ENCODE results near the gene DLX2.

Gene DLX2

GRCh38 chr2:172105471-172106107 is 2.9 kb upstream of the DLX2 start:
- Histone ChIP-seq H3K36me3 (ENCODE audit: control insufficient read depth, insufficient read depth, low read length) (no peaks in the 10 kb centered on the region), H3K4me1 (ENCODE audit: control insufficient read depth, insufficient read depth, low read length) (peaks cover 7% of the 10 kb centered on the region), H3K9me3 (ENCODE audit: control insufficient read depth, insufficient read depth, low read length) (no peaks in the 10 kb centered on the region), H3K9ac (ENCODE audit: low read depth, low read length) (no peak overlapping the region), H3K4me3 (ENCODE audit: low read depth, low read length) (peak overlapping the region; percentile 35), H3K27me3 (ENCODE audit: control insufficient read depth, insufficient read depth, low read length) (peaks cover 94% of the 10 kb centered on the region)

DNA sequence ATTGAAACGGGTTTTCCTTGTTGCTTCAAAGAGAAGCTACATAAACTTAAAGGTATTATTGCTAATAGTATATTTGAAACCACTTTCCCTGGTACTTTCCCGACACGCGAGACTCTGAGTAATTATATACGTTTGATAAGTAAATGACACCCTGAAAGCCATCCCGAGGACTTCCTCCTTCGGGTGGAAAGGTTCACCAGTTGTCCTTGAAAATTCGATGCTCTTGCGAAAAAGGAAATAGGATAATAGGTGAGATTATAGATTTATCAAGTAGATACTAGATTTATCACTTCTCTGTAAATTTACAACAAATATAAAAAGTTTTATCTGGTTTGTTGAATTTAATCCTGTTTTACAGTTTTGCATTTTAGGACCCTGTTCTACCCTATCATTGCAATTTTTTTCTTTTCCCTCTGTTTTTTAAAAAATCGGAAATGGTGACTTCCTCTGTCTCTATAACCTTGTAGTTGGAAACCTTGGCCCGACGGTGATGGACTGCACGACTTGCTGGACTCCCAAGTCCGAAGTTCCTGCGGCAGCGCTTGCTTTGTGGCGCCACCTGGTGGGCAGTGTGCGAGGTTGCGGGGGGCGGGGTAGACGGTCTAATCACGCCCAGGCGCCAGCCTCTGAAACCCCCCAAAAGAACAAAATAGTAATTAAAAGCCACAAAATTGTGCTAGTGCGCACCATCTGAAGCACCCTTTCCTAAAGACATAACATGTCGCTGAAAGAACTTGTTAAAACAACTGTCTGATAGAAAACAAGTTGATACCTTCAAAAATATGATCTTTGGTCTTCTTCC is 972 bp upstream of the DLX2 start:
- Histone ChIP-seq H3K36me3 (ENCODE audit: control insufficient read depth, insufficient read depth, low read length) (no peaks in the 10 kb centered on the region), H3K4me3 (ENCODE audit: low read depth, low read length) (peak overlapping the region; percentile 53), H3K27me3 (ENCODE audit: control insufficient read depth, insufficient read depth, low read length) (peaks cover 96% of the 10 kb centered on the region), H3K9me3 (ENCODE audit: control insufficient read depth, insufficient read depth, low read length) (no peaks in the 10 kb centered on the region), H3K4me1 (ENCODE audit: control insufficient read depth, insufficient read depth, low read length) (peaks cover 3% of the 10 kb centered on the region), H3K9ac (ENCODE audit: low read depth, low read length) (no peak overlapping the region)

GRCh38 chr2:172101821-172102390 is 794 bp downstream of the DLX2 start:
- Histone ChIP-seq H3K4me3 (ENCODE audit: low read depth, low read length) (peak overlapping the region; percentile 50), H3K9ac (ENCODE audit: low read depth, low read length) (no peak overlapping the region), H3K27me3 (ENCODE audit: control insufficient read depth, insufficient read depth, low read length) (peaks cover 96% of the 10 kb centered on the region), H3K9me3 (ENCODE audit: control insufficient read depth, insufficient read depth, low read length) (no peaks in the 10 kb centered on the region), H3K36me3 (ENCODE audit: control insufficient read depth, insufficient read depth, low read length) (no peaks in the 10 kb centered on the region), H3K4me1 (ENCODE audit: control insufficient read depth, insufficient read depth, low read length) (peaks cover 3% of the 10 kb centered on the region)

DNA sequence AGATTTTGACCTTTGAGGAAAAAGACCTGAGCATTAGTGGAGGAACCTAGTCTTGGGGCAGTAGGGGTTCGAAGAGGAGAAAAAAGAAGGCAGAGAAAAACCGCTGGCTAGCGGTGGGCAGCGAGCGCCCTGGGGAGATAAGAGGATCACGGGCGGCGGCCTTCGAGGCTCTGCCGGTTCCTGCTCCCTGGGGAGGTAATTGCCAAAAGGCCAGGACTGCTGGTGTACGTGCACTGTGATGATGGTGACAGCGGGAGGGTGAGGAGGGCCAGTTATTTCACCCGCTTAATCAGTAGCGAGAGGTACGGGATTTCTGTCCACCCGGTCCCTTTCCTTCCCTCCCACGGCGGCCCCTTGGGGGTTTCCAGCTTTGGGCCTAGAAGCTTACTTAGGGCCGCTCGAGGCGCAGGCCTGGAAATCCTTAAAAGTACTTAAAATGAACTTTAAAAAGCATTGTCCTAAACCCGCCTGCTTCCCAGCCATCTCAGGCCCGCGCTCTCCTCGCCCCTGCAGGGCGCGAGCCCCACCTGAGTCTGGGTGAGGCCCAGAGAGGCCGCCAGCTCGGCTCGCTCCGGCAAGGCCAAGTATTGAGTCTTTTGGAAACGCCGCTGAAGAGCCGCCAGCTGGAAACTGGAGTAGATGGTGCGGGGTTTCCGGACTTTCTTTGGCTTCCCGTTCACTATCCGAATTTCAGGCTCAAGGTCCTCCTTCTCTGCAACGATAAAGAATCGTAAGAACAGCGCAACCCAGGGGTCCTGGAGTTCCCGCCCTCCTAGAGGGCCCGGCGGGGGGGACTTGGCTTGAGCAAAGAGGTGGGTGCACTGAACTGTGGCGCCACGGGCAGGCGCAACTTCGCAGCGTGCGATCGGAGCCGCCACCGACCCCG is 1.5 kb downstream of the DLX2 start:
- Histone ChIP-seq H3K4me3 (ENCODE audit: low read depth, low read length) (peak overlapping the region; percentile 50), H3K4me1 (ENCODE audit: control insufficient read depth, insufficient read depth, low read length) (peaks cover 5% of the 10 kb centered on the region), H3K27me3 (ENCODE audit: control insufficient read depth, insufficient read depth, low read length) (peaks cover 96% of the 10 kb centered on the region), H3K9ac (ENCODE audit: low read depth, low read length) (no peak overlapping the region), H3K9me3 (ENCODE audit: control insufficient read depth, insufficient read depth, low read length) (no peaks in the 10 kb centered on the region), H3K36me3 (ENCODE audit: control insufficient read depth, insufficient read depth, low read length) (no peaks in the 10 kb centered on the region)

DNA sequence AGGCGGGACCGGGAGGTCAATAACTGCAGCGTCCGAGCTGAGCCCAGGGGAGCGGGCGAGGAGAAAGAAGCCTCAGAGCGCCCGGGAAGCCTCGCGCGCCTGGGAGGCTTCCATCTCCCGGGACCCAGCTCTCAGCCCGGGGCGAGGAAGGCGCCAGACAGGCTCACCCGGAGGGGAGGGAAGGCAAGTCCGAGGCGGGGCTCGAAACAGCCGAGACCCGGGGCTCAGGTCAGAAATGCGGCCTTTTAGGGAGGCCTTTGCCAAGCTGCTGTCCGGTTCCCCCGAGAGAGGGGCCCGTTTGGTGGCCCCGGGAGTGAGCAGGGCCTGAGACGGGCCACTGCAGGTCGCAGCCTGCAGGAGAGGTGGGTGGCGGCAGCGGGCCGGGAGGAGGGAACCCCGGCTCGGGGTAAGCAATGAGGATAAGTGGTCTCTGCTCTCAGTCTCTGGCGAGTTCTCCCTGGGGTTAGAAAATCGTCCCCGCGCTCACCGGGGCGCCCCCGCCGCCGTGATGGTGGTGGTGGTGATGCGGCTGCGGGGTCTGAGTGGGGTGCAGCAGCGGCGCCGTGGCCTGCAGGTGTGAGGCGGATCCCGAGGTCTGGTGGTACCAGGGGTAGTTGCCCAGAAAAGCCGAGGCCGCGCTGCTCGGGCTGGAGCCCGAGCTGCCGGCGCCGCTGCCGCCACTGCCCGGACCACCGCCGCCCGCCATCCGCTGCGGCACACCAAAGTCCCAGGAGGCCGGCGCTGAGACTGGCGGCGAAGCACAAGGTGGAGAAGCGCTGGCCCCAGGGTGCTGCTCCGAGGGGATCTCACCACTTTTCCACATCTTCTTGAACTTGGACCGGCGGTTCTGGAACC is 2.4 kb downstream of the DLX2 start:
- H3K9me3 ChIP-seq (ENCODE audit: control insufficient read depth, insufficient read depth, low read length): no peaks in the 10 kb centered on the region
- no peak overlapping the region for H3K4me3 ChIP-seq (ENCODE audit: low read depth, low read length)
- H3K27me3 ChIP-seq (ENCODE audit: control insufficient read depth, insufficient read depth, low read length): peaks cover 96% of the 10 kb centered on the region
- H3K36me3 ChIP-seq (ENCODE audit: control insufficient read depth, insufficient read depth, low read length): no peaks in the 10 kb centered on the region
- H3K9ac ChIP-seq (ENCODE audit: low read depth, low read length): no peak overlapping the region
- peaks cover 5% of the 10 kb centered on the region for H3K4me1 ChIP-seq (ENCODE audit: control insufficient read depth, insufficient read depth, low read length)

DNA sequence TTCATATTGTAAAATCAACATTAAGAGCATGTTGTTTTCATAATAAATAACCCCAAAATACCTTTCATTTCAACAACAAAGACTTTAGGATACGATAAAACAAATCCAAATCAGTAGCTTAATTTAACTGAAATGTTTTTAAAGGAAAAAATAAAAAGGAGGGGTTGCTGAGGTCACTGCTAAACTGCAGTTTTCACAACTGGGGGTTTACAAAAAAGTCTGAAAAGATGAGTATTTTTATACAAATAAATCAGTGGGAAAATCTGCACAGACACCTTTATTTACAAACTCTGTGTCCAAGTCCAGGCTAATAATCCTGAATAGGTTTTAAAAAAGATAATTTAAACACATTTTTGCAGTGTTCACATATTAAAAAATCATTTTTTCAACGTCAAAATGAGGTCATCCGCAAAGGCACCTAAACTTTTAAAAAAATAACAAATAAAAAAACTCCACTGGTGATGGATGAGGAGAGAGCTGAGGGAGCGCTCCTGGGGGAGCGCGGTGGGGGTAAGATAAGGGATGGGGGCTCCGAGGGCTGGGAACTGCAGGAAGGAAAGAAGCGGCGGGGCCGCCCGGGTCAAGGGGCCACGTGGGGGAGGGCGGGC is 3.1 kb downstream of the DLX2 start:
- no peak overlapping the region for H3K9ac ChIP-seq (ENCODE audit: low read depth, low read length)
- peaks cover 96% of the 10 kb centered on the region for H3K27me3 ChIP-seq (ENCODE audit: control insufficient read depth, insufficient read depth, low read length)
- no peak overlapping the region for H3K4me3 ChIP-seq (ENCODE audit: low read depth, low read length)
- H3K4me1 ChIP-seq (ENCODE audit: control insufficient read depth, insufficient read depth, low read length): peaks cover 5% of the 10 kb centered on the region
- H3K36me3 ChIP-seq (ENCODE audit: control insufficient read depth, insufficient read depth, low read length): no peaks in the 10 kb centered on the region
- no peaks in the 10 kb centered on the region for H3K9me3 ChIP-seq (ENCODE audit: control insufficient read depth, insufficient read depth, low read length)

GRCh38 chr2:172098650-172099471 is 3.8 kb downstream of the DLX2 start:
- H3K9ac ChIP-seq (ENCODE audit: low read depth, low read length): no peak overlapping the region
- H3K36me3 ChIP-seq (ENCODE audit: control insufficient read depth, insufficient read depth, low read length): no peaks in the 10 kb centered on the region
- H3K4me3 ChIP-seq (ENCODE audit: low read depth, low read length): peak overlapping the region; percentile 6
- peaks cover 96% of the 10 kb centered on the region for H3K27me3 ChIP-seq (ENCODE audit: control insufficient read depth, insufficient read depth, low read length)
- H3K9me3 ChIP-seq (ENCODE audit: control insufficient read depth, insufficient read depth, low read length): no peaks in the 10 kb centered on the region
- peaks cover 5% of the 10 kb centered on the region for H3K4me1 ChIP-seq (ENCODE audit: control insufficient read depth, insufficient read depth, low read length)

DNA sequence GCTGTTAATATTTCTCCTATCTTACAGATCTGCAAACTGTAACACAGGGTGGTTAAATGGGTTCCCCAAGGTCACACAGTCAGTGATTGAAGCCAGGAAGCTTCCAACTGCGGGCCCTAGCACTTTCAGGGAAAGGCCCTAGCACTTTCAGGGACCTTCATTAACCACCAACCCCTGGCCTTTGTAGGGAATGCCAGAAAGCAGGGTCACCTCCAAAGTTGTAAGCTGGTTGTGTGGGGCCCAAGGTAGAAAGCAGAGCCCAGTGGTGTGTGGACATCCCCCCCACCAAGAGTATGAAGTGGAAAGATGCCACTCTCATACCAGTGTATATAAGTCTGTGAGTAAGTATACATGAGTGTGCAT is 4.4 kb downstream of the DLX2 start:
- H3K4me3 ChIP-seq (ENCODE audit: low read depth, low read length): no peak overlapping the region
- H3K9ac ChIP-seq (ENCODE audit: low read depth, low read length): no peak overlapping the region
- H3K27me3 ChIP-seq (ENCODE audit: control insufficient read depth, insufficient read depth, low read length): peaks cover 96% of the 10 kb centered on the region
- no peaks in the 10 kb centered on the region for H3K9me3 ChIP-seq (ENCODE audit: control insufficient read depth, insufficient read depth, low read length)
- peaks cover 5% of the 10 kb centered on the region for H3K4me1 ChIP-seq (ENCODE audit: control insufficient read depth, insufficient read depth, low read length)
- H3K36me3 ChIP-seq (ENCODE audit: control insufficient read depth, insufficient read depth, low read length): no peaks in the 10 kb centered on the region

DNA sequence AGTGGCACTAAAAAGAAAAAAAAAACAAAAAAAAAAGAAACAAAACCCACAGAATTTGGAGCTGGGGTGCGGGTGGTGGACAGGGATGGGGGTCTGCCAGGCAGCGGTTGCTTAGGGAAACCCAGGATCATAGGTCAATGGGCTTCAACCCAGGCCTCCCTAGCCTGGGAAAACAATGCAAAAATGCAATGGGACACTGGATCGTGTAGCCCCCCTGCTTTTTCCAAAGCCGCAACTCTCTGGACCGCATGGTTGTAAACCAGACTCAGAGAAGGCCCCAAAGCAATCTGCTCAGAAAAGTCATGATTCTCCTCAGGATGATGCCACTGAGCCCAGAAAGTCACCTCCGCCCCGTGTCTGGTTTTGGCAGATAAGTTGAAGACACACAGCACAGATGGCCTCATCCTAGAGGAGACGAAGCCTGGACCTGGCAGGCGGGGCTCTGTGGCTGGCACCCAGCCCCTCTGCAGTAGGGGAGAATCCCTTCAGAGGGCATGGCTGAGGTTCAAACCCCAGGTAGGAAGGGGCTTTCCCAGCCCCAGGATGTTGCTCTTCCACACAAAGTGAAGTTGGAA is 5.1 kb downstream of the DLX2 start:
- Histone ChIP-seq H3K36me3 (ENCODE audit: control insufficient read depth, insufficient read depth, low read length) (no peaks in the 10 kb centered on the region), H3K9ac (ENCODE audit: low read depth, low read length) (no peak overlapping the region), H3K27me3 (ENCODE audit: control insufficient read depth, insufficient read depth, low read length) (peaks cover 98% of the 10 kb centered on the region), H3K4me1 (ENCODE audit: control insufficient read depth, insufficient read depth, low read length) (peaks cover 2% of the 10 kb centered on the region), H3K9me3 (ENCODE audit: control insufficient read depth, insufficient read depth, low read length) (no peaks in the 10 kb centered on the region), H3K4me3 (ENCODE audit: low read depth, low read length) (peak overlapping the region; percentile 53)
